HG02623 (cell line): ENCODE data around the gene QSOX1.

Experiments
- ATAC-seq: cut with Tn5 transposase; IDR thresholded peaks from one replicate; pipeline ENCODE4 v1.9.1; 2021; ENCODE audit warnings: moderate library complexity; ENCODE audit not compliant: unreplicated experiment

Gene QSOX1

GRCh38 chr1:180168786-180169639 lies 14.3 kb downstream of the QSOX1 start:
- peak; percentile 74 for ATAC-seq

GRCh38 chr1:180169640-180170195 lies 15.0 kb downstream of the QSOX1 start:
- no peak for ATAC-seq

DNA sequence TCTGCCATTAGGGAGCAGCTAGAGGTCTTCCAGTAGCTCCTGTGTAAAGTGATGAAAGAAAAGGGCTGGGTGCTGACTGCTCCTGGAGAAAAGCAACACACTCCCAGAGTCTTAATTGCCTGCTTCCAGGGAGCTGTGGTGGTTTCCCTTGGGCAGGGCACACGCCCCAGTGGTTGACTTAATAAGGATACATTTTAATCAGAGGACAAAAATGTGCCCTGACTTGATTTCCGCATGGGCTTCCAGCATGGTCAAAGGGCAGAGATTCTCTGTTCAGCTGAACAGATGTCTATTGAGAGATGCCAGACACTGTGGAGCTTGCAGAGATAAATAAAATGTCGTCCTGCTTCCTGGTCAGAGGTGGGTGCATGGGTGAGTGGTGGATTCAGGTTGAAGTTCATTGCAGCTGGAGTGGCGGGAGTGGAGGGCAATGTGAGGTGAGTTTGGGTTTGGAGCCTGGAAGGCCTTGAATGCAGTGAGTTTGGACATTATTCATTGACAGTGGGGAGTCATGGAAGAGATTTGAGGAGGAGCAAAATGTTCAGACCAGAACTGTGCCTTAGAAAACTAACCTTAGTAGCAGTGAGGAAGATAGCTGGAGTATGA lies 16.0 kb downstream of the QSOX1 start:
- ATAC-seq: no peak

GRCh38 chr1:180171691-180172090 lies 17.0 kb downstream of the QSOX1 start:
- ATAC-seq: no peak

- ATAC-seq: no peak
These were observed 18.8 kb downstream of the QSOX1 start for GRCh38 chr1:180173451-180173850.

- no peak for ATAC-seq
These were observed 19.3 kb downstream of the QSOX1 start for GRCh38 chr1:180173952-180174351.

- no peak for ATAC-seq
These were observed 20.6 kb downstream of the QSOX1 start for GRCh38 chr1:180175291-180175690.

- ATAC-seq: no peak
These were observed 21.1 kb downstream of the QSOX1 start for GRCh38 chr1:180175806-180176205.

GRCh38 chr1:180176965-180177364 lies 22.3 kb downstream of the QSOX1 start:
- ATAC-seq: no peak

GRCh38 chr1:180177931-180178330 lies 23.3 kb downstream of the QSOX1 start:
- ATAC-seq: no peak

- no peak for ATAC-seq
These were observed 24.0 kb downstream of the QSOX1 start for GRCh38 chr1:180178511-180179161.

- ATAC-seq: no peak
These were observed 24.7 kb downstream of the QSOX1 start for GRCh38 chr1:180179162-180179957.

- ATAC-seq: no peak
These were observed 26.4 kb downstream of the QSOX1 start for GRCh38 chr1:180181048-180181447.

- ATAC-seq: no peak
These were observed 27.4 kb downstream of the QSOX1 start for GRCh38 chr1:180181996-180182642.

- no peak for ATAC-seq
These were observed 28.1 kb downstream of the QSOX1 start for GRCh38 chr1:180182643-180183311.

DNA sequence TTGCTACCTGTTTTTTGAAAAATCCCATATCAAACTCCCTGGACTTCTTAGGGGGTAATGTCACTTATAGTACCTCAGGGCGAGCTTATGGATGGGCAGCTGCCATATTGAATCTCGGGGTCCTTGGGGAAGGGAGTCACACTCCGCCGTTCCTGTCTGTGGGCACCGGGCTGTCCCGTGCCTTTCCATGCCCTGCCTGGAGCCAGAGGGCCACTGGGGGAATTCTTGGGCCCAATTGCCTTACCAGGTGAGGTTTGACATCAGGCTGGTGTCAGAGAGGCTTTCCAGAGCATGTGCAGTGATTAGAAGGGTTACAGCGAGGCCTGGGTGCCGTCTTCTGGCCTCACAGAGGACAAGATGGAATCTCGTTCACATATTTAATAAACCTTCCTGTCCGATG lies 28.8 kb downstream of the QSOX1 start:
- no peak for ATAC-seq

DNA sequence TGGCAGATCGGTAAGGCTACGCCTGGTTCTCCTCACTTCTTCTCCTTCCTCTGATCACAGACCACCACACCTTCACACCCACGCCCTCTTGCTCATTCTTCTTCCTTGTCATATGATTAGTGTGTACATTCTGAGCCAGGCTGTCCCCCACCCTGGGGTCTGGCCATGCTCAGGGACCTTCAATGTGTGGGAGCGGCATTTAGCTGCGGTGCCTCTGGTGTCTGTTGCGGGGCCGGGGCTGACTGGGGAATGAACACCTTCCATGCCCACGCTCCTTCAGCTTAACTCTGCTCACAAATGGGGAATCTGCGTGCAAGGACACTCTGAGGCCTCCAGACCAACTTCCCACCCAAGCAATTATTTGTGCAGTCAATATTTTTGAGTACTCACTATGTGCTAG lies 29.4 kb downstream of the QSOX1 start:
- ATAC-seq: no peak

DNA sequence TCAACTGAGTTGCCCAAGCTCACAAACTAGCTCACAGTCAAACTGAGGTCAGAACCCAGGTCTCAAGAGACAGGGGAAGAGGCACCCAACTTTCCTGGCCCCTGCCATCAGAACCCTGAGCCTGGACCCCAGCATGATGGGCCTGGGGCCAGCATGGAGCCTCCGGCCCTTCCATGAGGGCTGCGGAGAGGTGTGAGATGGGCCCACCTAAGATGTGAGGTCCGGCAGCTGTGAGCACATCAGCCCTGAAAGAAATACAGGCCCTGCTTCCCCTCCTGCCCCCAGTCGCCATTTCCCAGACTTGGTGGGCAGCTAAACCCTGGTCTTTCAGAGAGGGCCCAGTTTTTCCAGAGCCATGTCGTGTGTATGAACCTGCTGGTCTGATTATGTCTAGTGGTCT lies 30.6 kb downstream of the QSOX1 start:
- ATAC-seq: no peak

GRCh38 chr1:180185971-180186645 lies 31.4 kb downstream of the QSOX1 start:
- ATAC-seq: no peak
